K562 (cell line): ENCODE measurements around the gene ZMPSTE24. TPM values are rescaled to one million over a fixed set of nuclear protein-coding genes. Genes with fewer than 3 reads are reported as not detected.

Source experiments
- ATAC-seq: fragments of 200-7000 bp; cut with Tn5 transposase; 3 replicates; pipeline ENCODE4 v1.9.1; 2020; ENCODE audit warnings: moderate library complexity
- BruUV-seq: library from RNA; stranded (reverse); fragments of 400-500 nt; replicated peaks from 2 replicates; lab custom pipeline; 2021; lab: Mats Ljungman, UMichigan
- CTCF ChIA-PET: fragments of 300-600 bp; formaldehyde crosslinking; extraction: SDS; loops from one replicate; lab custom pipeline; 2021; ENCODE audit warnings: low intra/inter-chr PET ratio; lab: Yijun Ruan, JAX
- POLR2A ChIA-PET: fragments of 300-600, 350-650 bp; sonication (Branson Sonifier 250); formaldehyde crosslinking; extraction: SDS; loops from one replicate; lab custom pipeline; 2021; ENCODE audit warnings: antibody characterized with exemption, inconsistent platforms; lab: Yijun Ruan, JAX
- DNase-seq, 4 experiments: peaks; one replicate each; pipeline versions ENCODE4 v3.0.0 to v3.0.0-alpha.2; 2011 to 2018; ENCODE audit warnings: low spot score in 3 of 4, mixed read lengths in 3 of 4; ENCODE audit errors: extremely low read depth in 1 of 4
- FAIRE-seq: peaks from 2 replicates; lab custom pipeline; 2011; peaks lifted over from hg19 to GRCh38; lab: Jason Lieb, UNC
- H2AFZ ChIP-seq: 2 replicates; pipeline ENCODE4 v1.6.0; 2011; ENCODE audit warnings: low read depth, low read length, control low read depth, inconsistent platforms
- H3K27ac ChIP-seq: fragments of 200-600 bp; 3 replicates; pipeline ENCODE4 v1.8.0; 2011; ENCODE audit warnings: low read depth, mild to moderate bottlenecking, control low read depth, inconsistent platforms, low read length, moderate library complexity, mixed read lengths; ENCODE audit errors: extremely low read depth
- H3K27me3 ChIP-seq, 2 experiments: fragments of 300-600 bp in 1 of 2; 2 replicates in 1 of 2; 3 replicates in 1 of 2; pipeline versions ENCODE4 v1.6.0 to v1.8.0; 2011; ENCODE audit warnings: inconsistent platforms in 2 of 2, low read length in 2 of 2, mild to moderate bottlenecking in 1 of 2, mixed read lengths in 1 of 2, moderate library complexity in 1 of 2; ENCODE audit not compliant: control insufficient read depth in 2 of 2, insufficient read depth in 2 of 2
- H3K36me3 ChIP-seq: fragments of 300-600 bp; 3 replicates; pipeline ENCODE4 v1.8.0; 2011; ENCODE audit warnings: mild to moderate bottlenecking, low read length, inconsistent platforms; ENCODE audit not compliant: control insufficient read depth, insufficient read depth
- H3K4me1 ChIP-seq, 2 experiments: fragments of 200-600 bp in 1 of 2; replicated peaks in 1 of 2; 2 replicates in 1 of 2; 3 replicates in 1 of 2; pipeline versions ENCODE4 v1.5.1 to v1.8.0; 2011; ENCODE audit warnings: inconsistent platforms in 2 of 2, low read length in 2 of 2, mild to moderate bottlenecking in 1 of 2, mixed read lengths in 1 of 2, moderate library complexity in 1 of 2; ENCODE audit not compliant: control insufficient read depth in 2 of 2, insufficient read depth in 2 of 2
- H3K4me2 ChIP-seq: 2 replicates; pipeline ENCODE4 v1.6.1; 2011; ENCODE audit warnings: low read length, control low read depth, inconsistent platforms, mixed read lengths; ENCODE audit not compliant: insufficient read depth
- H3K4me3 ChIP-seq: fragments of 200-600 bp; sonication (generic), shearing (Covaris generic); 2 replicates; pipeline ENCODE4 v1.5.1; 2016; ENCODE audit warnings: control low read depth, inconsistent platforms
- H3K79me2 ChIP-seq: fragments of 200-600 bp; 3 replicates; pipeline ENCODE4 v1.8.0; 2011; ENCODE audit warnings: low read length, inconsistent platforms; ENCODE audit not compliant: control insufficient read depth, insufficient read depth
- H3K9ac ChIP-seq, 2 experiments: 2 replicates each; pipeline versions ENCODE4 v1.6.0 to v1.6.1; 2011; ENCODE audit warnings: low read depth in 2 of 2, low read length in 2 of 2, control low read depth in 1 of 2, inconsistent platforms in 1 of 2, mild to moderate bottlenecking in 1 of 2, mixed read lengths in 1 of 2; ENCODE audit not compliant: insufficient read depth in 1 of 2
- H3K9me1 ChIP-seq: one replicate; pipeline ENCODE4 v1.6.0; 2011; ENCODE audit warnings: inconsistent platforms, mild to moderate bottlenecking, low read length, moderate library complexity; ENCODE audit not compliant: control insufficient read depth, insufficient read depth
- H3K9me3 ChIP-seq: replicated peaks from 2 replicates; pipeline ENCODE4 v1.5.1; 2011; ENCODE audit warnings: low read depth, low read length, inconsistent platforms; ENCODE audit not compliant: control insufficient read depth, insufficient read depth
- H4K20me1 ChIP-seq: replicated peaks from 2 replicates; pipeline ENCODE4 v1.6.1; 2011; ENCODE audit warnings: low read length, inconsistent platforms, mixed read lengths; ENCODE audit not compliant: control insufficient read depth, insufficient read depth
- ARID1B ChIP-seq: fragments of 450-650 bp; IDR thresholded peaks from 2 replicates; pipeline ENCODE4 v1.6.1; 2016; ENCODE audit warnings: antibody characterized with exemption, mild to moderate bottlenecking, inconsistent platforms
- CHD4 ChIP-seq: fragments of 200-600 bp; sonication (generic); IDR thresholded peaks from 3 replicates; pipeline ENCODE4 v1.6.1; 2012; ENCODE audit warnings: low read depth, mild to moderate bottlenecking, mixed read lengths, low read length, inconsistent platforms; ENCODE audit not compliant: insufficient read depth, insufficient replicate concordance, poor library complexity, severe bottlenecking
- DPF2 ChIP-seq: fragments of 450-650 bp; IDR thresholded peaks from 2 replicates; pipeline ENCODE4 v1.6.1; 2016
- GATA2 ChIP-seq: sonication (generic); formaldehyde crosslinking; IDR thresholded peaks from 2 replicates; pipeline ENCODE4 v1.4.0; 2020; ENCODE audit warnings: mild to moderate bottlenecking, missing genetic modification reagents
- HLTF ChIP-seq: fragments of 450-650 bp; IDR thresholded peaks from 2 replicates; pipeline ENCODE4 v1.6.1; 2016
- HNRNPK ChIP-seq: fragments of 200-400 bp; formaldehyde crosslinking; IDR thresholded peaks from one replicate; pipeline ENCODE4 v1.6.1; 2018; ENCODE audit warnings: mild to moderate bottlenecking, low read depth, low read length; ENCODE audit not compliant: poor library complexity, severe bottlenecking
- ILK ChIP-seq: fragments of 450-650 bp; IDR thresholded peaks from 2 replicates; pipeline ENCODE4 v1.6.1; 2016; ENCODE audit warnings: missing genetic modification characterization, low read depth, mild to moderate bottlenecking, missing compliant biosample characterization, moderate library complexity, borderline replicate concordance
- JUN ChIP-seq, 2 experiments: sonication (generic) in 1 of 2; formaldehyde crosslinking in 1 of 2; IDR thresholded peaks; 2 replicates each; pipeline versions ENCODE4 v1.6.1 to v1.8.0; 2012 to 2022; ENCODE audit warnings: borderline replicate concordance in 2 of 2, mild to moderate bottlenecking in 2 of 2, improper control_type of control experiment in 1 of 2, low read depth in 1 of 2, low read length in 1 of 2, missing genetic modification reagents in 1 of 2
- NBN ChIP-seq: fragments of 450-650 bp; IDR thresholded peaks from 2 replicates; pipeline ENCODE4 v1.6.1; 2016; ENCODE audit warnings: low read depth, mild to moderate bottlenecking
- NEUROD1 ChIP-seq: fragments of 150-350 bp; IDR thresholded peaks from 2 replicates; pipeline ENCODE4 v1.6.1; 2014; ENCODE audit warnings: borderline replicate concordance, low read length, low read depth; ENCODE audit not compliant: partially characterized antibody
- NR2C2 ChIP-seq, 2 experiments: fragments of 200-800 bp in 1 of 2; sonication (Bioruptor generic) in 1 of 2; sonication (generic) in 1 of 2; formaldehyde crosslinking in 1 of 2; IDR thresholded peaks; 2 replicates each; pipeline versions ENCODE4 v1.6.1 to v1.8.0; 2016 to 2022; ENCODE audit warnings: mild to moderate bottlenecking in 1 of 2, missing compliant biosample characterization in 1 of 2, missing genetic modification characterization in 1 of 2, missing genetic modification reagents in 1 of 2
- SRSF9 ChIP-seq: fragments of 200-400 bp; formaldehyde crosslinking; IDR thresholded peaks from 2 replicates; pipeline ENCODE4 v1.6.1; 2017; ENCODE audit warnings: low read depth, low read length, borderline replicate concordance
- YBX1 ChIP-seq: fragments of 450-650 bp; IDR thresholded peaks from 2 replicates; pipeline ENCODE4 v1.7.1; 2016; ENCODE audit warnings: mild to moderate bottlenecking
- ZNF121 ChIP-seq: sonication (generic); formaldehyde crosslinking; conservative IDR thresholded peaks from 2 replicates; pipeline ENCODE4 v1.8.0; 2022; ENCODE audit warnings: missing genetic modification reagents
- ZNF384 ChIP-seq: IDR thresholded peaks from 2 replicates; pipeline ENCODE4 v1.6.1; 2012; ENCODE audit warnings: low read depth, low read length, improper control_type of control experiment
- WGBS: fragments of 100-300 bp; shearing (Covaris generic); methylation state at CpG from one replicate; pipeline ENCODE4 v1.1.6; 2016; ENCODE audit warnings: low coverage, mixed read lengths; ENCODE audit not compliant: insufficient coverage; ENCODE audit errors: missing lambda C conversion rate; 5-methylcytosine and 5-hydroxymethylcytosine counted together
- in situ Hi-C: fragments of 300-500 bp; cut with MboI; formaldehyde crosslinking; loops from 4 replicates; pipeline ENCODE4 v1.15.0; 2018; ENCODE audit warnings: inconsistent platforms, mixed read lengths
- intact Hi-C: fragments of 100-400 bp; cut with micrococcal nuclease; formaldehyde crosslinking; loops from 2 replicates; pipeline ENCODE4 v1.14.2; 2022
- polyA plus RNA-seq, 8 experiments: library from polyadenylated mRNA; depleted of rRNA in 4 of 8; stranded (reverse) in 5 of 8; unstranded in 3 of 8; fragments of >200 nt; fragmentation: Nextera tagmentation in 2 of 8; fragmentation: Illumina TruSeq in 1 of 8; extraction: Ambion mirVana in 2 of 8; extraction: Trizol in 1 of 8; gene quantifications; 2 replicates each; pipeline versions ENCODE4 v1.2.1 to v1.2.3, GENCODE V29; 2011 to 2014; ENCODE audit warnings: inconsistent platforms in 1 of 8, missing spikeins in 1 of 8
- total RNA-seq, 7 experiments: library from RNA; depleted of rRNA in 6 of 7; stranded (reverse); fragments of >200 nt in 6 of 7; fragmentation: Illumina TruSeq in 2 of 7; extraction: Trizol in 2 of 7; gene quantifications; 2 replicates each; pipeline versions ENCODE4 v1.2.1 to v1.2.3, GENCODE V29; 2011 to 2021; ENCODE audit warnings: low replicate concordance in 1 of 7
- TF ChIP-seq, protein P1 (sequence below): sonication (generic); formaldehyde crosslinking; IDR thresholded peaks from 2 replicates; pipeline ENCODE4 v1.4.0; 2020; ENCODE audit warnings: mild to moderate bottlenecking, missing genetic modification reagents
- TF ChIP-seq, protein P2 (sequence below): fragments of 450-650 bp; formaldehyde crosslinking; IDR thresholded peaks from 2 replicates; pipeline ENCODE4 v1.4.0; 2022; ENCODE audit warnings: missing genetic modification characterization

Gene ZMPSTE24
- total and polyA plus RNA-seq, 9 of the 15 experiments (the other 6 are each of a cell fraction or from before 2014, with no cell fraction given), result 30.7 to 75.9 (median 64.3) TPM

DNA sequence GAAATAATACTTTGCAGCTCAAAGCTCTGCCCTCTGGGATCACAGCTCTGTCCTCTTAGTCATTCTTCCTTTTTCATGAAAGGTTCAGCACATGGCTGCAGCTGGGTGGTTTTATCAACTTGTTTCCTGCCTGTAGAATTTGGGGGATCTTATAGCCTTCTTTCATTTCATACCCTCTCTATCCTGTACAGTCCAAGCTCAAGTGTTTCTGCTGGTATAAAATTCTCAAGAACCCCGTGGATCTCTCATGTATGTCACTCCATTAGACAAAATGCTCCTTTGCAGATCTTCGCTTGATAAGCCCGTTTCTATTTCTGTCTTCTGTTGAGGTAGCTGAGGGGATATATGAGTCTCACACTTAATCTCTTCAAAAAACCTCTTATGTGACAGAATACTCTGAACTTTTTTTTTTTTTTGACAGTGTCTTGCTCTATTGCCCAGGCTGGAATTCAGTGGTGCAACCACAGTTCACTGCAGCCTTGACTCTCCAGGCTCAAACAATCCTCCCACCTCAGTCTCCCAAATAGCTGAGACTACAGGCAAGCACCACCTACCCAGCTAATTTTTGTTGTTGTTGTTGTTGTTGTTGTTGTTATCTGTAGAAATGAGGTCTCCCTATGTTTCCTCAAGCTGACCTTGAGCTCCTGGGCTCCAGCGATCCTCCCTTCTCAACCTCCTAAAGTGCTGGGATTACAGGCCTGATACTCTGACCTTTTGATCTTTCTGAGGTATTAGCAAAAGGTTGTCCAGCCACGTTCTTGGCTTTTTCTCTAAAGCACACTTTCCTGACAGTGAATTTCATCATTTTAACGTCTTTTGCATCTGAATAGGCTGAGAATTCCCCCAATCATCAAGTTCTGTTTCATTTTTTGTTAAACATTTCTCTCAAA, 83.7 kb downstream of the ZMPSTE24 start:
- no peak for ATAC-seq
- Histone ChIP-seq H4K20me1 (no peaks in the 10 kb centered on the region), H3K4me3 (no peak overlapping the region), H3K4me2 (no peak overlapping the region), H3K9ac (no peak overlapping the region), H3K36me3 (no peaks in the 10 kb centered on the region), H3K4me1 (peaks cover 15 to 21% of the 10 kb centered on the region in 2 experiments; a peak in 4 of 5 replicates), H3K27ac (no peak overlapping the region), H3K79me2 (no peaks in the 10 kb centered on the region), H3K27me3 (no peaks in the 10 kb centered on the region), H3K9me1 (no peaks in the 10 kb centered on the region), H2AFZ (peak overlapping the region; percentile 6; the same call in 1 of the 2 replicates), H3K9me3 (no peaks in the 10 kb centered on the region)
- peak; percentile 49 for FAIRE-seq
- DNase-seq, result peak in 1 of 4 experiments; percentile 28
- intact Hi-C loops, result no loop called here
- no TSS peak for BruUV-seq
- in situ Hi-C loops, result no loop called here
- WGBS, result 25% methylated on average over 6 of the region's 6 CpGs
- POLR2A ChIA-PET, result interaction anchor here (0.6 to 0.9 kb wide), 3 partner anchors 21 to 295 kb away, joined by 3 read pairs; no protein-coding TSS in a partner anchor
- CTCF ChIA-PET, result no interaction called here
- TF ChIP-seq SRSF9, result no peak
- TF ChIP-seq, protein P1, sequence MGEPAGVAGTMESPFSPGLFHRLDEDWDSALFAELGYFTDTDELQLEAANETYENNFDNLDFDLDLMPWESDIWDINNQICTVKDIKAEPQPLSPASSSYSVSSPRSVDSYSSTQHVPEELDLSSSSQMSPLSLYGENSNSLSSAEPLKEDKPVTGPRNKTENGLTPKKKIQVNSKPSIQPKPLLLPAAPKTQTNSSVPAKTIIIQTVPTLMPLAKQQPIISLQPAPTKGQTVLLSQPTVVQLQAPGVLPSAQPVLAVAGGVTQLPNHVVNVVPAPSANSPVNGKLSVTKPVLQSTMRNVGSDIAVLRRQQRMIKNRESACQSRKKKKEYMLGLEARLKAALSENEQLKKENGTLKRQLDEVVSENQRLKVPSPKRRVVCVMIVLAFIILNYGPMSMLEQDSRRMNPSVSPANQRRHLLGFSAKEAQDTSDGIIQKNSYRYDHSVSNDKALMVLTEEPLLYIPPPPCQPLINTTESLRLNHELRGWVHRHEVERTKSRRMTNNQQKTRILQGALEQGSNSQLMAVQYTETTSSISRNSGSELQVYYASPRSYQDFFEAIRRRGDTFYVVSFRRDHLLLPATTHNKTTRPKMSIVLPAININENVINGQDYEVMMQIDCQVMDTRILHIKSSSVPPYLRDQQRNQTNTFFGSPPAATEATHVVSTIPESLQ, result no peak
- TF ChIP-seq CHD4, result no peak
- peak; percentile 22; the same call in 1 of the 2 replicates for TF ChIP-seq HLTF
- peak; percentile 69 for TF ChIP-seq ZNF121 (CRISPR knock-in tag)
- TF ChIP-seq DPF2, result 0 out of 2 replicates have a peak, but pooled peaks have one; percentile 28
- TF ChIP-seq, protein P2, sequence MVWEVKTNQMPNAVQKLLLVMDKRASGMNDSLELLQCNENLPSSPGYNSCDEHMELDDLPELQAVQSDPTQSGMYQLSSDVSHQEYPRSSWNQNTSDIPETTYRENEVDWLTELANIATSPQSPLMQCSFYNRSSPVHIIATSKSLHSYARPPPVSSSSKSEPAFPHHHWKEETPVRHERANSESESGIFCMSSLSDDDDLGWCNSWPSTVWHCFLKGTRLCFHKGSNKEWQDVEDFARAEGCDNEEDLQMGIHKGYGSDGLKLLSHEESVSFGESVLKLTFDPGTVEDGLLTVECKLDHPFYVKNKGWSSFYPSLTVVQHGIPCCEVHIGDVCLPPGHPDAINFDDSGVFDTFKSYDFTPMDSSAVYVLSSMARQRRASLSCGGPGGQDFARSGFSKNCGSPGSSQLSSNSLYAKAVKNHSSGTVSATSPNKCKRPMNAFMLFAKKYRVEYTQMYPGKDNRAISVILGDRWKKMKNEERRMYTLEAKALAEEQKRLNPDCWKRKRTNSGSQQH, result no peak
- TF ChIP-seq HNRNPK, result no peak
- TF ChIP-seq ILK (tag), result no peak
- no peak for TF ChIP-seq YBX1
- no peak for TF ChIP-seq NR2C2 (CRISPR knock-in tag; IDR thresholded peaks at IDR 0.05)
- TF ChIP-seq NR2C2 (tag; IDR thresholded peaks at IDR 0.05), result 0 out of 2 replicates have a peak, but pooled peaks have one; percentile 41
- TF ChIP-seq NBN, result 0 out of 2 replicates have a peak, but pooled peaks have one; percentile 45
- 0 out of 2 replicates have a peak, but pooled peaks have one; percentile 17 for TF ChIP-seq GATA2 (CRISPR knock-in tag)
- TF ChIP-seq ARID1B, result peak; percentile 10; the same call in 1 of the 2 replicates
- 0 out of 2 replicates have a peak, but pooled peaks have one; percentile 10 for TF ChIP-seq JUN (IDR thresholded peaks at IDR 0.05; ENCODE audit: borderline replicate concordance, low read depth, low read length)
- no peak for TF ChIP-seq JUN (CRISPR knock-in tag; IDR thresholded peaks at IDR 0.05; ENCODE audit: borderline replicate concordance)
- peak; percentile 37; the same call in 1 of the 2 replicates for TF ChIP-seq ZNF384
- TF ChIP-seq NEUROD1, result no peak
